NCI-H510A (cell line): Measurements from ENCODE around the gene GRK6.

ENCODE experiments used
- DNase-seq: peaks from one replicate; lab custom pipeline; 2025; lab: John Stamatoyannopoulos, UW

GRK6 gene

DNA sequence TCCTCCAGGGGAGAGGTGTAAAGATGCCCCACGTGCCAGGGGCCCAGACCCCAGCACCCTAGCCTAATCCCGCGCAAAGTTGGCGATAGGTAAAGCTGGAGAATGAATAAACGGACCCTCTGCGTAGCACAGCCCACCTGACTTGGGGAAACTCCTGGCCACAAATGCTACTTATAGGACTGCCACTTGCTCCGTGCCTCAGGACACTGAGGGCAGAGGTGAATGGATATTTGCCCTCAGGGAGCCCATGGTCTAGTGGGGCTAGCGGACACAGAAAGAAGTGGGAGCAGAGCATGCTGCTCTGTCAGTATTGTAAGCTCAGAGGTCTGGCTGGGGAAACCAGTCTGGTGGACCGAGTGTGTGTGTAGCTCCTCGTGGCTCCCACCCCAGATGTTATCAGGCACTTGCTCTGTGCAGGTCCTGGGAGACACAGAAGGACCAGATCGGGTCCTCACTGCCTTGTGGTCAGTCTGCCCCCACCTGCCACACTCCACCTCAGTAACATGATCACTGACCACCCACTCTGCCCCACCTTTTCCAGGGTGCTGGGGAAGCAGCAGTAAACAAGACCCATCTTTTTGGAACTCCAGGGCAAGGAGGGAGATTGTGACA, 841 bp downstream of the GRK6 start:
- DNase-seq: no peak

DNA sequence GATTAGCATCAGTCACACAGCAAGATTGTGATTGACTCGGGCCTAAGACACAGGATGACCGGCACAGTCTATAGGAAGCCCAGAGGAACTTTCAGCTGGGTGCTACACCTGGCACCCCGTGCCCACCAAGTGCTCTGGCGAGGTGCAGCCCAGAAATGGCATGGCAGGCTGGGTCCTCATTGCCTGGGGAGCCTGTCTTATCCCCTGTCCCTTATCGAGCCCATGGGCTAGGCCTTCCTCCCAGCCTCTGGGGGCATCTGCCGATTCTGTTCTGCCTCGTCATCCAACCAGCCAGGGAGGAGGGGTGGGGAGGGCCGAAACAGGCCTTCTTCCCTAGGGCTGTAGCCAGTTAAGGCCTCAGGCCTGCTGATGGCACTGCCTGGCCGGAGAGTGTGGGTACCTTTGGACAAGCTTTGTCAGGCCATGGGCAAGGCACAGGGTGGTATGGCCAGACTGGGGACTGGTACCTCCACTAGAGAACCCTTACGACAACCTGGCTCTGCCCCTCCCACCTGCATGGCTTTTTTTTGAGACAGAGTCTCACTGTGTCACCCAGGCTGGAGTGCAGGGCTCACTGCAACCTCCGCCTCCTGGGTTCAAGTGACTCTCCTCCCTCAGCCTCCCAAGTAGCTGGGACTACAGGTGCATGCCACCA, 1.6 kb downstream of the GRK6 start:
- DNase-seq: no peak

DNA sequence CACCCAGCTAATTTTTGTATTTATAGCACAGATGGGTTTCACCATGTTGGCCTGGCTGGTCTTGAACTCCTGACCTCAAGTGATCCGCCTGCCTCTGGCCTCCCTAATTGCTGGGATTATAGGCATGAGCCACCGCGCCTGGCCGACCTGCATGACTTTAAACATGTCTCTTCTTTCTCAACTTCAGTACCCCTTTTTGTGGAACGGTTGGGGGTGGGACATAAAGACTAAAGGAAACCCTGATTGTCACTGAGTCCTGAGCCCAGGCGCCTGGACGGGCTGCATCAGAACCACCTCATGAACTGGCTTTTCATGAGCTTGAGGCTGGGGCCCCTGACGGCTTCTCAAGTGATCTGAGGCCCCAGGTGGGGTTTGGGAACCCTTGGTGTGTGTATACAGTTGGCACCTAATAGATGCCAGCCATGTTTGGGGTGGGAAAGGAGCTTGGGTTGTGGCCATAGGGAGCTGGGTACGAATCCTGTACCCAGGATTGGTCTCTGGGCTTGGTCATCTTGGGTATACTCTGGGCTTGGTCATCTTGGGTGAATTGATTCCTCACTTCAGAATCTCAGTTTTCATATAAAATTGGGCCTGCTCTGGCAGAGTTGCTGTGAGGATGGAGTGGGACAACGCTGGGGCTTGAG, 2.2 kb downstream of the GRK6 start:
- DNase-seq: no peak

DNA sequence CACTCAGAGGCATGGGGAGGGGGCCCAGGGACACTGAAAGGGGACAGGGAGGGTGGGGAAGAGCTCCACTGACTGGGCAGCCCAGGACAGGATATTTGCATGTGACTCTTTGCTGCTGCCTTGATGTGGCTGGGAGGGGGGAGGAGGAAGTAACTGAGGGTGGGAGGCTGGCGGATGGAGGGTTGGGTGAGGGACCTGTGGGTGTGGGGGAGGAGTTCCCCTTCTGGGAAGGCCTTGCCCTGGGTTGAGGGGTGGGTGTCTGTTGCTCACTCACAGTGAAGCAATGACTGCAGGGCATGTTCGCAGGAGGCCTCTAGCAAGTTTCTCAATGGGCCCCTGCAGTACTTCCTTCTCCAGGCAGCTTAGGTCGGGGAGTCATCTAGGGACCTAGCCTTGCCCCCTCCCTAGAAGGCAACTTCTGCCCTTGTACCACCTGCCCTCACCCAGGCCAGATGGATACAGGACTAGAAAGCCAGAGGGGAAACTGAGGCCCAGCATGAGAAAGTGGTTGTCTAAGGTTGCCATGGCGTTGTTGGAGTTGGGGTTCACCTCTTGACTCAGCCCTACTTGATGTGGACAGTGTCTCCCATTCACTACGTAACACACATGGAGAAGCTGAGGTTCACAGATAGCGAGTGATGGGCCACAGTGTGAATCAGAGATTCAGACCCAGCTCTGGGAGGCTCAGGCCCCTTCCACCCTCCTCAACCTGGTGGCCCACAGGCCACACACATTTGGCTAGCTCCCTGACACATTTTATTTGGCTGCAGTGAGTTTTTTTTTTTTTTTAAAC, 3.0 kb downstream of the GRK6 start:
- no peak for DNase-seq

DNA sequence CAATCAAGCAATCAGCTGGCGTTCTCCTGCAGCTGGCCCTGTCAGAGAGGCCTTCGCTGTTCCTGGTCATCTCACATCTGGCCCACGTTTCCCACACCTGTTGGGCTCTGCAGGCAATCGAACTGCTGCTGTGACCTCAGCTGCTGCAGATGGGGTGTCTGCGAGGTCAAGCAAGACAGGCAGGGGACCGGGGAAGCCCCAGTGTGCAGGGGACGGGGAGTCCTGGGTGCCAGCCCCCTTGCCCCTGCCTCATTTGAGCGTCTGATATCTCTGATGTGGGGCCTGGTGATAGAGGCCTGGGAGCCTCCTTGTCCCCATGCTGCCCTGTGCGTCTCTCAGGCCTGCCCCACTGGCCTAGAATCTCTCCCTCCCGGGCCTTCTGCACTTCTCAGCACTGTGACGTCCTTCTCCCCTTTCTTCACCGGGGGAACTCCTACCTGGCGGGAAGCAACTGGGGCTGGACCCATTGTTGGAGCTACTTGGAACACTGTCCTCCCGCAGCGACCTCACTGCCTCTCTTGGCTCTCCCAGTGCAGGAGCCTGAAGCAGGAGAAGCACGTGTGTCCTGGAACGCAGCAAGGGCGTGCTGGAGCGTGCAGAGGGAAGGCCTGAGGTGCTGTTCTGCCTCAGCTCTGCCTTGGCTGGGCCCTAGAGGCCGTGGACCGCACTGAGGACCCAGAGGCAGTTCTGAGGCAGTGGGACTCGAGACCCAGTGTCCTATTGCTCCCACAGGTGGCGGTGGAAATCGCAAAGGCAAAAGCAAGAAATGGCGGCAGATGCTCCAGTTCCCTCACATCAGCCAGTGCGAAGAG, 3.9 kb downstream of the GRK6 start:
- no peak for DNase-seq

DNA sequence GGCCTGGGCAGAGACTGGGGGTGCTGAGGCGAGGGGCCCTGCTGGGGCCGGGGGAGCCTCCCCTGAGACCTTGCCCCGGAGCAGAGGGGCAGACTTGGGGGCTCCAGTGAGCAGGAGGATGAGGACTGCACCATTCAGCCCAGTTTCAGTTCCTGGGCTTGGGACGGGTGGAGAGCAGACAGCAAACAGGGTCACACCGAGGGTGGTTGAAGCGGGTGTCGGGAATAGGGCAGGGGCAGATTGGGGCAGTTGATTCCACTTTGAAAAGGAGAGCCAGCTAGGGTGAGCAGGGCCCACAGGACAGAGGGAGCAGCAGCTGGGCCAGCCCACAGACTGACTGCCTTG, 4.5 kb downstream of the GRK6 start:
- DNase-seq: no peak

DNA sequence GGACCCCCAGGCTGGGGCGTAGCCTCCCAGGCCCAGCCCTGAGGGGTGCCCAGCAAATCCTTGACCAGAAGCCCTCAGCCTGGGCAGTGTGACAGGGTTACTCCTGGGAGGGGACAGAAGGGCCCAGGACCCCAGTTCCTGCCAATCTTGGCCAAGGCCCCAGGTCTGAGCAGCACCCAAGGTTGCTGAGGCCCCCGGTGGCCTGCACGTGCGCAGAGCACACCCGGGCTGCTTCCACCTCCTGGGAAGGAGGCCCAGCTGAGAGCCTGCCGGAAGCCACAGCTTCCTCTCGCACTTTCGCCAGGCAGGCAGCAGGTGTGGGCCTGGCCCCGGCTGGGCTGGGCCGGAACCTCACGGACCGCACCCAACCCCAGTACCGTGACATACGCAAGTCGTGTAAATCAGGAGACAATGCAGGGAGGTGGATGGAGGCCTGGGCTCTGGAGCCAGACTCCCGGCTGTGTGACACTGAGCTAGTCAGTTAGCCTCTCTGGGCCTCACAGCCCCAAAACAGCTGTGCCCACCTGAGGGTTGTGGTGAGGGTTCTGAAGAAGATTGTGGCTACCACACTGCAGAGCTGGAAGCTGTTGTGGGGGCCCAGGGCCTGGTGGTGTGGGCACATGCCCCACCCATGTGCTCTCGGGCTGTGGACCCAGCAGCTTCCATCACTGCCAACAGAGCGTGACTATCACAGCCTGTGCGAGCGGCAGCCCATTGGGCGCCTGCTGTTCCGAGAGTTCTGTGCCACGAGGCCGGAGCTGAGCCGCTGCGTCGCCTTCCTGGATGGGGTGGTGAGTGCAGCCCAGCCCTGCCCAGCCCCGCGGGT, 5.1 kb downstream of the GRK6 start:
- DNase-seq: no peak

DNA sequence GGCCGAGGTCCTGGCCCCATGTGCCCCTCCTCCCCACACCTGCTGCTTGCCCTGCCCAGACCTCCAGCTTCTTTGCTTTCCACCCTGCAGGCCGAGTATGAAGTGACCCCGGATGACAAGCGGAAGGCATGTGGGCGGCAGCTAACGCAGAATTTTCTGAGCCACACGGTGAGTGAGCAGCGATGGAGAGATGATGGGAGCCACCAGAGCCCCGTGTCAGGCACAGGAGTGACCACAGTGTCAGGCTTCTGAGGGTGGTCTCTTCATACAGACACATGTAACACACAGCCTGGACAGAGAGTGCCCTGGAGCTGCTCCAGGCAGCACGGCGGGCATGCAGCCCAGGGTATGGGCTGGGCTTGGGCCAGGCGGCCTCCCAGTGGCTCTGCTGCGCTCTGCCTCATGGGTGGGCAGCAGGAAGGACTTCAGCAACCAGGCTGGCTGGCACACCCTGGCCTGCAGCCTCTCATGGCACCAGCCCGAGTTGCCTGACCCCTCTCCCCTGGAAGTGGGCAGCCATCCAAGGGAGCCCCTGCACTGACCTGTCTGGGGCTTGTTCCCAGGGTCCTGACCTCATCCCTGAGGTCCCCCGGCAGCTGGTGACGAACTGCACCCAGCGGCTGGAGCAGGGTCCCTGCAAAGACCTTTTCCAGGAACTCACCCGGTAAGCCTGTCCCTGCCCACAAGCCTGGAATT, 5.8 kb downstream of the GRK6 start:
- DNase-seq: no peak

DNA sequence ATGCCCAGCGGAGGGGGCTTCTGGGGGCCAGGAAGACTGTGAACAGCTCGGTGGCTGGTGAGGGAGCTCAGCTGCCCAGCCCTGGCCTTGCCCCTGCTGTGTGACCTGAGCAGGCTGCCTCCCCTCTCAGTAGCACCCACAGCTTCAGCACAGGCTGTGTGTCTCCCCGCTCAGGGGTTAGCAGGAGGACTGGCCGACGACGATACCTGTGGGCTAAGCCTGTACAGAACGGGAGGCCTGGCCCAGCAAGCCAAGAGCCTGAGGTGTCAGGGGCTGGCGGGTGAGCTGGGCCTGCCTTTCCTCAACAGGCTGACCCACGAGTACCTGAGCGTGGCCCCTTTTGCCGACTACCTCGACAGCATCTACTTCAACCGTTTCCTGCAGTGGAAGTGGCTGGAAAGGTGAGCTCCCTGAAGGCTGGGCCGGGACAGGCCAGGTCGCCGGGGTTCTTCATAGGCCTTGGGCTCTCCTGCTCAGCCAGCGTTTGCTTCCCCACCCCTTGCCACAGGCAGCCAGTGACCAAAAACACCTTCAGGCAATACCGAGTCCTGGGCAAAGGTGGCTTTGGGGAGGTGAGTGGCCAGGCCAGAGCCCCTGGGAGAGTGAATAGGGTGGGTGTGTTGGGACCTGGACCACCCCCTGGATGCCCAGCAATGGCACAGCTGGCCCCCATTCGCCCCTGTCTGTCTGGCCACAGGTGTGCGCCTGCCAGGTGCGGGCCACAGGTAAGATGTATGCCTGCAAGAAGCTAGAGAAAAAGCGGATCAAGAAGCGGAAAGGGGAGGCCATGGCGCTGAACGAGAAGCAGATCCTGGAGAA, 6.6 kb downstream of the GRK6 start:
- no peak for DNase-seq

DNA sequence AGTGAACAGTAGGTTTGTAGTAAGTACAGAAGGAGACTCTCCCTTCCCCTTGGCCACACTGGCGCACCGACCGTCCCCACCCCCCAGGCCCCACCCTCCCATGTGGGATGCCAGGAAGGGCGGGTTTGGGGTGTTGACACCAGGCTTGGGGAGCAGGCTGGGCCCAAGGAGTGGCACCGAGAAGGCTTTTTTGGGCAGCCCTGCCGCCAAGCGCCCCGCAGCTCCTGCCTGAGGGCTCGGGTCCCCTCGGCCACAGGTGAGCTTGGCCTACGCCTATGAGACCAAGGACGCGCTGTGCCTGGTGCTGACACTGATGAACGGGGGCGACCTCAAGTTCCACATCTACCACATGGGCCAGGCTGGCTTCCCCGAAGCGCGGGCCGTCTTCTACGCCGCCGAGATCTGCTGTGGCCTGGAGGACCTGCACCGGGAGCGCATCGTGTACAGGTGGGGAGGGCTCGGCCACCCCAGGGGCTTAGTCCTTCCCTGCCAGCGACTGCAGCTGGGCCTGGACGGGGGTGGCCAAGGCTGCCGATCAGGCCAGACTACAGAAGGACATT, 7.3 kb downstream of the GRK6 start:
- no peak for DNase-seq

DNA sequence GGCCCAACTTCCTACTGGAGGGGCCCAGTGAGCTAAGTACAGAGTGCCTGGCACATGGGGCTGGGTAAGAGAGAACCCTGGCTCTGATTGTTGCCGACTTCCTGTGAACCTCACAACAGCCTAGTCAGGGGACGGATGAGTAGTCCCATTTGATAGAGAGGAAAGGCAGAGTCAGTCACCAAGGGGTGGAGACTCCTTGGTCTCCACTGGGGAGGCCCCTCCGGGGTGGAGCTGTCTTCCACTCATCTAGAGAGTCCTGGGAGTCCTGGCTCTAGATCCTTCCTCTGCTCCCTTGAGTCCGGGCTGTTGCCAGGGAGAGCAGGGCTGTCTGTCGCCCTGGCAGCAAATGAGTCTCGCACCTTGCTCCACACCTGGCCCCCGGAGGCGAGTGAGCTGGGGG, 8.0 kb downstream of the GRK6 start:
- no peak for DNase-seq

DNA sequence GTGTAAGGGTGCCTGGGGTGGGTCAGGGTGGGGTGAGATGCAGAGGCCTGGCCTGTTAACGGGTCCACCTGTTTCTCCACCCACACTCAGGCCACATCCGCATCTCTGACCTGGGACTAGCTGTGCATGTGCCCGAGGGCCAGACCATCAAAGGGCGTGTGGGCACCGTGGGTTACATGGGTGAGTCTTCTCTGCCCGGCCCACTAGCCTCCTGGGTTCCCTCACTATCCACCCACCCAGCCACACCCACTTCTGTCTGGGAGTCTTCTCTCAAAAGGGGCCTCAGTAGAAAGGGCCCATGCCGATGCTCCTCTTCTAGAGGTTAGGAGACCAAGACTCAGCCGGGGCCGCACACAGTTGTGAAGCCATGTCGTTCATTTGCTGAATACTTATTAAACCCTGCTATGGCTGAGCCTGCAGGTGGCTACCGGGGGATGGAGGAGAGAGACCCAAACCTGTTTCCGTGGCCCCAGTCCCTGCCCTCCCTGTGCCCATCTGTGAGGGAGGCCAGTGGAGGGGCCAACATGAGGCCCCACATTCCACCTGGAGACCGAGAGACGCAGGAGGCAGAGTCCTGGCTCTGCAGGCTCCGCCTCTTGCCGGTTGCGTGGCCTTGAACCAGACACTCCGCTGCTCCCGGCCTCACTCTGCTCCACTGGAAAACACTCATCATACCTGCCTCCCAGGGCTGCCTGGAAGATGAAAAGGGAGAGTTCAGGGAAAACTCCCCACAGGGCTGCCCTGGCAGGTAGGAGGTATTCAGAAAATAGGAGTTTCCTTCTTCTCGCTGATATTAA, 8.7 kb downstream of the GRK6 start:
- DNase-seq: no peak

DNA sequence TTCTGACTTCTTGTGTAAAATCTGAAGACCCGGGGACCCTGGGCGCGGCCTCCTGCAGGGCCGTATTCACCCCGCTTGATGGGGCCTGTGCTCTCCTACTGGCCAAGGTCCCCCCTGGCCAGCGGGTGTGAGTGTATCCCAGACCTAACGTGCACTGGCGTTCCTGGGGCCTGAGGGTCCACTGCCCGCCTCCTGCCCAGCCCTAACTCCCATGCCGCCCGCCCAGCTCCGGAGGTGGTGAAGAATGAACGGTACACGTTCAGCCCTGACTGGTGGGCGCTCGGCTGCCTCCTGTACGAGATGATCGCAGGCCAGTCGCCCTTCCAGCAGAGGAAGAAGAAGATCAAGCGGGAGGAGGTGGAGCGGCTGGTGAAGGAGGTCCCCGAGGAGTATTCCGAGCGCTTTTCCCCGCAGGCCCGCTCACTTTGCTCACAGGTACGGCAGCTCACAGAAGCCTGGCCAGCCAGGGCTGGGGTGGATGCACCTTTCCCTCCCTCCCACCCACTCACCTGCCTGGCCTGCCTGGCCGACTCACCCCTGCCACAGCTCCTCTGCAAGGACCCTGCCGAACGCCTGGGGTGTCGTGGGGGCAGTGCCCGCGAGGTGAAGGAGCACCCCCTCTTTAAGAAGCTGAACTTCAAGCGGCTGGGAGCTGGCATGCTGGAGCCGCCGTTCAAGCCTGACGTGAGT, 9.5 kb downstream of the GRK6 start:
- DNase-seq: no peak

DNA sequence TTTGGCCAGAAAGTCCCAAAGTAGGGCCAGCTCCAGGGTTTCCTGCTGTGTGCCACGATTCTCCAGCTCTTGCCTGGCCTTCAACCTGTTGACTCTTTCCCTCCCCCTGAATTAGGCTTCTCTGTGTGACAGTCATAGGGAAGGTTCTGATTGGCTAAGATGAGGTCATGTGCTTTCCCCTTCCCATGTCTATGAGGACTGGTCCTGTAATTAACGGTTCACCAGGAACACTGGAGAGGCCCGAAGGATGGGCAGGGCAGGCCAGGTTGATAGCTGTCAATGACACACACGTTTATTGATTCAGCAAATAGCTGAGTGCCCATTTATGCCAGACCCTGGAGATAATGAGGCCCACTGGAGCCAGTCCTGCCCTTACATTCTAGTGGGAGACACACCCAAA, 11.1 kb downstream of the GRK6 start:
- DNase-seq: no peak

DNA sequence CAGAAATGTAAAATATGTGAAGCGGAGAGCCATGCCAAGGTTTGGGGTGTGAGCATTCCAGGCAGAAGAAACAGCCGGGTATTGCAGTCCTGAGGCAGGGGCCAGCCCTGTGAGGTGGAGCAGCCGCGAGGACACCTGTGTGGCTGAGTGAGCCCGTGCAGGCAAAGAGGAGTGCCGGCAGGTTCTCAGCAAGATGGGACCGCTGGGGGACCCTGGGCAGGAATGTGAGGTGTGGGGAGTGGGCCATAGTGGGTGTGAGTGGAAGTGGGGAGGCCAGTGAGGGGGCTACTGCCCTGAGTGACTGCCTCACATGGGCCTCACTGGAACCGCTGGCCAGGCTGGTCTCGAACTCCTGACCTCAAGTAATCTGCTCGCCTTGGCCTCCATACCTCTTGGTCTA, 12.0 kb downstream of the GRK6 start:
- no peak for DNase-seq

DNA sequence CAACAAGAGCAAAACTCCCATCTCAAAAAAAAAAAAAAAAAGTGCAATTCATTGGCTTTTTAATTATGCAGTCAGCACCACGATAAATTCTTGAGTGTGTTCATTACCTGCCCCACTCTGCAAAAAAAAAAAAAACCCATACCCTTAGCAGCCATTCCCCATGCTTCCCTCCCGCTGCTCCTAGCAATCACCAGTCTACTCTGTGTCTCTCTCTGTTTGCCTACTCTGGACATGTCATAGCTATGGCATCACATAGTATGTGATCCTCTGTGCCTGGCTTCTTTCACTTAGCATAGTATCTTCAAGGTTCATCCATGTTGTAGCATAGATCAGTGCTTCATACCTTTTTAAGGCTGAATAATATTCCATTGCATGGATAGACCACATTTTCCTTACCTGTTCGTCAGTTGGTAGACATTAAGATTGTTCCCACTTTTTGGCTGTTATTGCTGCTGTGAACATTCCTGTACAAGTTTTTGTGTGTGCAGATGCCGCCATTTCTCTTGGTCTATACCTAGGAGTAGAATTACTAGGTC, 13.1 kb downstream of the GRK6 start:
- no peak for DNase-seq

DNA sequence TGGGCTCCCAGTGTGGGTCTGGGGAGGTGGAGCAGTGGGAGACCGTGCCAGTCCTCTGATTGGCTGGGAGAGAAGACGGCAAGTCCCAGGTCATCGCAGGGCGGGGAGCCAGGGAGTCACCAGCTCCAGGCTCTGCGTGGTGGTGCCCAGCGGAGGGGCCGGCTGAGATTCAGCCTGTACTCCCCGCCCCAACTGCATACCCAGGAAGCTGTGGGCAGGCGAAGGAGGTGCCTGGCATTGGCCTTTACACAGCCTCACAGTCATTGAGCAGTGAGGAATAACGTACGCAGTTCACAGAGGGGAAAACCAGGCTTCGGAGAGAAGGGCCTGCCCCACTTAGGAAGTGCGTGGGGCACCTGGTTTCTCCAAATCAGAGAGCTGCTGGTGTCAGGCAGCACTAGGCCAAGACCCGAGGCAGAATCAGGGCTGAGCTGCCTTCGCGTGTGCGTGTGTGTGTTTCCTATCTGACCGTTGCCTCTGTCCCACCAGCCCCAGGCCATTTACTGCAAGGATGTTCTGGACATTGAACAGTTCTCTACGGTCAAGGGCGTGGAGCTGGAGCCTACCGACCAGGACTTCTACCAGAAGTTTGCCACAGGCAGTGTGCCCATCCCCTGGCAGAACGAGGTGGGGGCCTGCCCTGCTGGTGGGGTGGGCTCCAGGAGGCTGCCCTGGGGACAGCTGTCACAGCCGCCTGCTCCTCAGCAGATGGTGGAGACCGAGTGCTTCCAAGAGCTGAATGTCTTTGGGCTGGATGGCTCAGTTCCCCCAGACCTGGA, 13.9 kb downstream of the GRK6 start:
- DNase-seq: no peak
